ENCODE measurements around the gene SNAPIN.
A peak's percentile ranks its signal among the peaks of the same experiment; 100 is the strongest.

SNAPIN gene, protein sequence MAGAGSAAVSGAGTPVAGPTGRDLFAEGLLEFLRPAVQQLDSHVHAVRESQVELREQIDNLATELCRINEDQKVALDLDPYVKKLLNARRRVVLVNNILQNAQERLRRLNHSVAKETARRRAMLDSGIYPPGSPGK

DNA sequence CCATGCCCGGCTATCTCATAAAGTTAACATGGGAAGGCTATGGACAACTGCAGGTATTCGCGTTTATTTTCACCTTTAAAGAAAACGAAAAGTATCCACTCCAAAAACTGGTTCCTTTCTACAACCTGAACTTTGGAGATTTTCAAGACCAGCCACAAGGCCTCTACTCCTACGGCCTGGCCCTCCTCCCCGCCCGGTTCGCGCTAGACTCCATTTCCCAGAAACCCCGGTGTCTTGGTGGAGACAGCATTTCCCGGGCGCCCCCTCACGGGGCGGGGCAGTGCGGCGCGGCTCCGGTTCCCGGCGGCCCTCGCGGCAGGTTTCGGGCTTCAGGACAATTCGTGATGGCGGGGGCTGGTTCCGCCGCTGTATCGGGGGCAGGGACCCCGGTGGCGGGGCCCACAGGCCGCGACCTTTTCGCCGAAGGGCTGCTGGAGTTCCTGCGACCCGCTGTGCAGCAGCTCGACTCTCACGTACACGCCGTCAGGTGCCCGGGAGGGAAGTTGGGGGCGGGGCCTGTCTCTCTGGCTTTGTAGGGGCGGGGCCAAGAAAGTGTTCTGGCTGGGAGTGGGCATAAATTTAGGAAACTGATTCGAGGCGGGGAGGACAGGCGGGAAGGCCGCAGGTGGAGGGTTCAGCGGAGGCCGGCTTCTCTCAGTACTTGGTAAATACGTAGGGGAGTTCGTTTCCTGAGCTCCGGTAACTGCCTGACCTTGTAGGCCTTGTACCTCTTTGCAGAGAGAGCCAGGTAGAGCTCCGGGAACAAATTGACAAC, at the start of gene SNAPIN:
Gene SNAPIN, plus strand, starts transcription at position 304 of the 775 bp plus-strand sequence. Its CDS starts 41 bp downstream, at position 345.
- peak; percentile 68 for DNase-seq (ENCODE audit: low read depth)

DNA sequence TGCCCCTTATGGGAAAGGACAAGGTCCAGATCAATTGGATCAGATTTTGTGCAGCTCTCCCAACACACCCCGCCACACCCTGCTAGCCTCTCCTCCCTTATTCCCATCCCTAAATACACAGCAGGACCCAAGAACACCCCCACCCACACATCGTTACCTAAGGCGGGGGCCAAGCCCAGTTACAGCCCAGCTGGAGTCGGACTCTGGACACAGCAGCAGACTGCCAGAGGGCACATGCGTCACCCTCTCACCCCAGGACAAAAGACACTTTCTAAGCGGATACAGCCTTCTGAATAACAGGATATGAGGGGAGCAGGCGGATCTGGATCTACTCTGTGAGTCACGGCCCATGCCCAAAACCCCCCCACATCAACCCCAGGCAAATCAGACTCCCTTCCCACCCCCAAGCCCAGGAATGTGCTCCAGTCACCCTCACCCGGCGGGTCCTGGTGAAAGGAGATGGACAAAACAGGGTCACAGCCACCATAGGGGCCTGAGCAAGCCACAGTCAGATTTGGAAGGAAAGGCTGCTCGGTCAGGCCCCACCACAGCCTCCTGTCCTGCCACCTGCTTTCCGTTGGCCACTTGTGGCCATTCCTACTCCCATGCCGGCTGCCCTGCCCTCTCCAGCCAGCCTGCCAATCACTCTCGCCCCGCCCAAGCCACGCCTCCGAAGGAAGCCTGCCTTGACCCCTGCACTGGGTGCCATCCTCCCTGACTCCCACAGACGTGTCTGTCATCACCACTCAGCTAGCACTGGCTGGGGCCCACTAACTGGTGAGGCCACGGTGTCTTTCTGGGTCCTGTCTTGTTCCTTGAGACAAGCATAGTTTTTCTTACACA, 49.5 kb upstream of the SNAPIN start:
- peak; percentile 61 for DNase-seq (ENCODE audit: low read depth)

DNA sequence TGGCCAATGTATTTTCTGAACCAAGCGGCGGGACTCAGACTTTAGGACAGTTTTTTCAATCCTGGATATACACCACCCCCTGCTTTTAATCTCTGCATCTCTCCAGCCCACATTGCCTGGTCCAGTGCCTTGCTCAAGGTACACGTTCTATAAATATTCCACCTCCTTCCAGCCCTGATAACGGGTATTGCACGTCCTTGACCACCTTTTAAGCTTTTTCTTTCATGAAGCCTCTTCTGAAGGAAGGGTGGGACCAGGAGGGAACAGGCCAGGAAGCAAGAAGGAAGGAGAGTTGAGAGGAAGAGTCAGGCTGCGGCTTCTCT, 49.0 kb upstream of the SNAPIN start:
- no peak for DNase-seq (ENCODE audit: low read depth)

DNA sequence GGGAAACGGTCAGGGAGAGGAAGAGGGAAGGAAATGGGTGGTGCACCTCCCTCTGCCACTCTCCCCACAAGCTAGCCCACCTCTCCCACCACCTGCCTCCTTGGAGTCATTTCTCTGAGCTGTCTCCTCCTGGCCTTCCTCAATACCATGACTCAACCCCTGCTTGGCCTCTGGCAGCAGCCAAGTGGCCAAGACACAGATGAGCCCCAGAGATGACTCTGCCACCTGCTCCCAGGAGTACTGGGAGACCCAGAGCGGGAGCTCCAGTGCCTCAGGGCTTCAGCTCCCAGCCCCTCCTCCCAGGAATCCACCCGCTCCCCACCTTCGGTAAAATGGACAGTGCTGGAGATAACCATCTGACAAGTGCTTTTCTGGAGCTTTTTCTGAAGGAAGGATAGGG, 48.2 kb upstream of the SNAPIN start:
- DNase-seq (ENCODE audit: low read depth), result no peak

DNA sequence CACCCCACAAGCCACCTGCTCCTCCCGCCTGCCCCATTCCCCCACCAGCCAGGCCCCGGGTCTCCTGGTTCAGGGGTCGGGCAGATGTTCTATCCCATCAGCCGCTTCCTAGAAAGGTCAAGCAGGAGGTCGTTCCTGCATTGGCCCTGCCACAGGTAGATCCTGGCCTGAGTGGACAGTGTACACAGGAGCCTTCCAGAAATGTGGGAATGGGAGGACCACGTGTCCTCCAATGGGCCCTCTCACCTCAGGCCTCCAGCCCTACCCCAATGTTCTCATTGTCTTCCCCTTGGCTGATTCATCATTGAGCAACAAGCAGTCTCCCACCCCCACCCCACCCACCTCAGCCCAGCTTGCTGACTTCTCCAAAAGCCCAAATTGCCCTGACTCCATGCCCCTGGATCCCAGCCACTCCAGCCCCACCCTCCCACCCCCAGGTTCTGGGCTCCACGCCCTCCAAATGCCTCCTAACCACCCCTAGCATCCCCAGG, 47.6 kb upstream of the SNAPIN start:
- no peak for DNase-seq (ENCODE audit: low read depth)

DNA sequence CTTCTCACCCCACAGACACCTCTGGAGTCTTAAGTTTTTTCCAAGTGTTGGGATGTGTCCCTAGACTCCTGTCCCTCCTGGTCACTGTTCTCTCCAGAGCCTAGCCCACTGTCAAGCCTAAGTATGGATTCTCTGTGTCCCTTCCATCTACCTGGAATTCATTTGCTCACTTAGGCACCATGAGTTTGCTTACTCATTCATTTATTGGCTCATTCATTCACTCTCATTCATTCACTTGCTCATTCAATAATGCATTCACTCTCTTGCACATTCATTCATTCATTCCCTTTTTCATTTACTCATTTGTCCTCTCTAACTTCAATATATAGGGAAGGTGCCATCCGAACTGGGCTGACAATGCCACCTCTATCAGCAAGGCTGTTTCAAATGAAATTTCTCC, 47.1 kb upstream of the SNAPIN start:
- no peak for DNase-seq (ENCODE audit: low read depth)

DNA sequence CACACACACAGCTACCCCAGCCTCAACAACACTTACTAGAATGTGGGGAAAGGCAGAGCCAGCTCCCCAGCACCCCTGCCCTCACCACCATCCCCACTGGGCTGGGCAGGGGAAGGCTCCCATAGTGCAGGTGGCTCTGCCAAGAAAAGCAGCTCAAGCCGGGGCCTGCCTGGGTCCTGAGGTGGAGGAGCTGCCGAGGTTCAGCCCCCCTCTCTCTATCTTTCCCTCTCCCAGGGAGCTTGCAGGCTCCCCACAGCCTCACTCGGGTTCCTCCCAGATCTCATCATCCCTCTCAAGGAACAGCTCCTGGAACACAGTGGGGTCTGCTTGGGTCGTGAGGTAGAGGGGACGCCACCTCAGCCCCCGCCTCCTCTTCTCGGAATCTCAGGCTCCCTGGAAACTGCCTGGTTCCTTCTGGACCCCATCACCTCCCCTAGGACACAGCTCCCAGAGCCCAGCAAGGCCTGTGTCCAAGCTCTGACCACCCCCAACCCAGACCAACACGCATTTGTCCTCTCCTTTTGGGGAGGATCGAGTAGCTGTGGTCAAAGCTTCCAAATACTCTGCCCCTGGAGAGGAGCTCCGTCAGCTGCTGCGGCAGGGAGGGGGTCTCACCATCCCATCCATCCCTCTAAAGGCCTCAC, 46.3 kb upstream of the SNAPIN start:
- DNase-seq (ENCODE audit: low read depth), result no peak

DNA sequence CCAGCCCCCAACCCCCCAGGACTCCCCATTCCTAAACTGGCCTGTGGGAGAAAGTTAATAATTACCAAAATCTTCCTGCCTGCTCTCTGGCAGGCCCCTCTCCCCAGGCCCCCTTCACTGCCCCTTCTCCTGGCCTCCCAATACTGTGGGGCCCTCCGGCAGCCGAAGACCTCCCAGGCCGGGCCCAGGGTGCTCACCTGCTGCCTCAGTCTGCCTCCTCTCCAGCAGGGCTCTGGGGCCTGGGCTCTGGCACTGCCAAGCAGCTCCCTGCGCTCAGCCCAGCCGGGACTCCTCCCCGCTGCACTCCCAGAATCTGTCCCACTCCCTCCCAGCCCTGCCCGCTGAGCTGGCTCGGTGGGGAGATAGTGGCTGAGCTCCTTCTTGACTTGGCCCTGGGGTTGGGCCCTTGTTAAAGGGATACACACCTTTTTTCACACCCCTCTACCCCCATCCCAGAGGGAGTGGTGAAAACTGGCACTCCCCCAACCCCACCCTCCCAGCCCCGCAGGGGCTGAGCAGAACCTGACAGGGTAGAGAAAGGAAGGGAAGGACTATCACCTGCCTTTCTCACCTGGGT, 45.7 kb upstream of the SNAPIN start, which contains the start of gene S100A16:
Gene S100A16, minus strand, starts transcription at position 383 of the 577 bp plus-strand sequence. CDS start 4,986 bp downstream, outside the sequence.
- no peak for DNase-seq (ENCODE audit: low read depth)

DNA sequence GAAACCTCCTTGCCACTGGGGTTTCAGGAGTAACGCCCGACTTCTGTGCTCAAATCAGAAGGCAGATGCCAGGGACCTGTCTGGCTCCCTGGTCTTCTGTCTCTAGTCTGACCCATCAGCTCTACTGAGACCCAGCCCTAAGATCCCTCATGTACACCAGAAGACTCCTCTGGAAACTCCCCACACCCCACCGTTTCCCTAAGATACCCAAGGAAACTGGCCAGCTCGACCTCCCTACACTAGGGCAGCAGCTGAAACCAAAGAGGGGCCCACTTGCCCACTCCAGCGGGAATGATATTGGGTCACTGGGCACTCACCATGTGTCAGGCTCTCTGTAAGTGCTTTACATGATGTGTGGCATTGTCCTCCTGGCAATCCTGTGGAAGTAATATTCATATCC, 45.1 kb upstream of the SNAPIN start:
- DNase-seq (ENCODE audit: low read depth), result no peak

DNA sequence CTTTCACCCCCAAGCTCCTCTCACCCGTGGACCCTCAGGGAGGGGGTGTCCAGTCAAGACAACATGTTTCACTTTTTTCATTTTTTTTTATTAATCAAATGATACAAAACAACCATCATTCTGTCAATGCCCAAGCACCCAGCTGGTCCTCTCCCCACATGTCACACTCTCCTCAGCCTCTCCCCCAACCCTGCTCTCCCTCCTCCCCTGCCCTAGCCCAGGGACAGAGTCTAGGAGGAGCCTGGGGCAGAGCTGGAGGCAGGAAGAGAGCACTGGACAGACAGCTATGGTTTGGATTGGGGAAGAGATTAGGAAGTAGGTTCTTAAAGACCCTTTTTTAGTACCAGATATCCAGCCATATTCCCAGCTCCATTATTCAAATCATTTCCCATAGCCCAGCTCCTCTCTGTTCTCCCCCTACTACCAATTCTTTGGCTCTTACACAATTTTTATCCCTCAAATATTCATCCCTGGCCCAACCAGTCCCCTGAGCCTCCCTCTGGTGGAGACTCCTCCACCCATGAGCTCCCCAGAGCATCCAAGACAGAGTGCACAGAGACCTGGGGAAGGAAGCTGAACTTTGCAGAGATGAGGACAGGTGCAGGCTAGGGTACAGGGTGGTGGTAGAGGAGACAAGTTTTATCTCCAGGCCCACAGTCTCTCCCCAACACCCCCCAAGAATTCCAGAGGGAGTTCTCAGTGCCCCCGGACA, 44.2 kb upstream of the SNAPIN start:
- no peak for DNase-seq (ENCODE audit: low read depth)

DNA sequence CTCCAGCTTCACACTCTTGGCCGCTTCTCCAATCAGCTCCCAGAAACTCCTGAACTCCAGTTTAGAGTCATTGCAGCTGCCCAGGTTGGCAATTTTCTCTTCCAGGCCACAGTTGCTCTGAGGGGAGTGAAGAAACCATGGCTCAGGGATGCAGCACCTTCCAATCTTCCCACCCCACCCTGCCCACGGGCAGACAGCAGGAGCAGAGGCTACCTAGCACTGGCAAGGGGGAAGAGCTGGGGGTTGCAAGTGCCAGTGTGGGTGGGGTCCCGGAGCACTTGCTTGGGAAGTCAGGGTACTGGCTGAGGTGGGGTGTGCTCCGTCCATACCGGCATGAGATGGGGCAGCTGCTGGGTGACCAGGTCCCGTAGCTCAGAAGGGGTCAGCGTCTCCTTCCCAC, 43.6 kb upstream of the SNAPIN start:
- DNase-seq (ENCODE audit: low read depth), result no peak

DNA sequence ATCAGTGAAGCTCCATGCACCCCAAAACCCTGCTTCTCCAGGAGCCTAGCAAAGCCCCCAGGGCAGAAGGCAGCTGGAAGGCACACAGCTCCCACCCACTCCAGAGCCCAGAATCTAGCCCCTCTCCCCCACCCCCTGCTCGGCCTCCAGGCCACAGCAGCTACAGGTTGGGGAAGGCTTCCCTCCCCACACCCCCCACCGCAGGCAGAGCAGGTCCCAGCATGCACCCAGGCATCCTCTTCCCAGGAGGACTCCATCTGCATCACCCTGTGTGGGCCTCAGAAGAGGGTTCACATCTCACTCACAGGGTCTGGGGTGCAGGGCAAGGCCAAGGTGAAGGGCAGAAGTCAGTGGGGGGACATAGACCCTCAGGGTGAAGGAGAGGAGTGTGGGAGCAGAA, 43.1 kb upstream of the SNAPIN start:
- DNase-seq (ENCODE audit: low read depth), result no peak

DNA sequence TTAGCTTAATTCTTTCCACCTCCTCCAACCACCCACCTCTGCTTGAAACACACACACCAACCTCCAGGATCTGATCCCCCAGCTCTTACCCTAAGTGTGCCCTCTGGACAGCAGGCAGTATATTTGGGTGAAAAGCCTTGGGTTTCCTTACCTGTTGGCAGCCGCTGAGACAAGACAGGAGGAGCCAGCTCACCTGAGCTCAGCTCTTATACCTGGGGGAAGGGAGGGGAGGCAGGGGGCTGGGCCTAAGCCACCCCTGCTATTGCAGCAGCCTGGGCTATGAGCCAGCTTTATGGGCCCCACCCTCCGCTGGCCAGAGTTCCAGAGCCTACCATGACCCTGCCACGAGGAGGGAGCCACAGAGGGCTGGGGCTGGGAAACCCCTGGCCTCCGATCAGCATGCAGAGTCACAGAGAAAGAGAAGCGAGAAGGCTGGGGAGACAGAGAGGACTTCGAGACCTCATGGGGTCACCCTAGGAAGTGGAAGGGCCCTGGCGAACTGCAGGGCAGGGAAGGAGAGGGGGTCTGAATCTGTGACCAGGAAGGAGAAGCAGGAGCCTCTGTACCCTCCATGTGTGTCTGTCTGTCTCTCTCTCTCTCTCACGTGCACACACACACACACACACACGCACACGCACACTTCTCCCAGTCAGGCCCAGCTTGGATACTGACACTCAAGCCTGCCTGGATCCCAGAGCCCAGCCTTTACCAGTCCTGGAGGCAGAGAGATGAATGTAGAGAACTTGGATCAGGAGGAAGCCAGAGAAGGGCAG, 42.2 kb upstream of the SNAPIN start, which contains the start of gene S100A14:
Gene S100A14, minus strand, starts transcription at position 182 of the 773 bp plus-strand sequence. CDS start 467 bp downstream, outside the sequence.
- no peak for DNase-seq (ENCODE audit: low read depth)

DNA sequence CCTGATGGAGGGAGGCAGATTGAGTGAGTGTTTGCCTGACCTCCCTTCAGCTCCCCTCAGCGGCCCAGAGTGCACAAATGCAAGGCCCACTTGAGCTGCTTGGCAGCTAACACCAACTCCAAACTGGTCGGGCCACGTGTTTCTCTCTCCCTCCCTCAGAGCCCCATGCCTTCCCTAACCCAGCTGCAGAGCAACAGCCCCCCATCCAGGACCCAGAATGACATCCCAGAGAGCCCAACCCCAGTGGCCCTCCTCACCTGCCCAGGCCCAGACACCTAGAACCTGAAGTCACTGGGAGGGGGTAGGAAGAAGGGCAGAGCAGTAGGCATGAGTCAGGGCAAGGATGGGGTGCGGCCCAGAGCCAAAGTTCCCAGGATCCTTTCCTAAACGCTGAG, 41.6 kb upstream of the SNAPIN start:
- DNase-seq (ENCODE audit: low read depth), result no peak

DNA sequence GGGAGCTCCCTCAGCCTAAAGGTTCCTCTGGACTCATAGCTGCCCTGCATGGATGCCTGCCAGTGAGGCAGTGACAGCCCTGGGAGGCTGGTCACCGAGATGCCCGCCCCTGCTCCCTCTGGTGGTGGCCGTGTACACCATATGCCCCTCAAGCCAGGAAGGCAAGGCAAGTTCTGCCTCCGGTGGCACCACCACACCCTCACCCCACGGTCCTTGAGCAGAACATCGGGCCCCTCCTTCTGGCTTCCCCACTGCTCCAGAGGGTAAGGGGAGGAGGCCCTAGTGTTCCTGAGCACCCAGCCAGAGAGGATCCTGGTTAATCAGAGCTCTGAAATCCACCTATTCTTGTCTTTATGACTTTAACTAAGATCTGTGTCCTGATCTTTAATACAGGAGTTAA, 40.8 kb upstream of the SNAPIN start:
- no peak for DNase-seq (ENCODE audit: low read depth)

DNA sequence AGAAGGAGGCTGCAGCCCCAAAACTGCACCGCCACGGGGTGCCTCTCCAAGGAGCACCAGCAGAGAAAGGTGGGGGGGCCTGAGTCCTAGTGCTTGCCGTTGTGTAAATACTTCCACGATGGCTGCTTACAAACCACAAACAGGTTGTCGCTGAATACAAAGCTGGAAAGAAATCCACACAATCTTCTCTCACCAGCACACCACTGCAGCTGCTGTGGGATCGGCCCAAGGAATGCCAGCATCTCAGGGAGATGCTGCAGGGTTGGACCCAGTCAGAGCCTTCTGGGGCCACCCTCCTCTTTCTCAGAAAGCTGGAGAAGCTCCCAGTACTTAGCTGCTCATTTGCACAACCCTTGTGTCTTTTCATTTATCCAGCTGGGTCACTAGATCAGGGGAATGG, 39.3 kb upstream of the SNAPIN start:
- DNase-seq (ENCODE audit: low read depth), result no peak

DNA sequence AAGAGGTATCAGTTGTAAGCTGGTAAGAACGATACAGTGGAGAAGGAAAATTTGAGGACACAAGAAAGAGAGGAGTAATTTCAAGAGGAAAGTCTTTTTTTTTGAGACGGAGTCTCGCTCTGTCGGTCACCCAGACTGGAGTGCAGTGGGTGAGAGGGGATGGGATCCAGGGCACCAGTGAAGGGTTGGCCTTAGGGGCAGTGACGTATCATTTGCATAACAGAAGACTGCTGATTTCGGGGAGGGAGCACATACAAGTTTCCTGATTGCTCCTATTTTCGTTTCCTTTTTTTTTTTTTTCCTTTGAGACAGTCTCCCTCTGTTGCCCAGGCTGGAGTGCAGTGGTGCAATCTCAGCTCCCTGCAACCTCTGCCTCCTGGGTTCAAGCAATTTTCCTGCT, 35.4 kb upstream of the SNAPIN start:
- no peak for DNase-seq (ENCODE audit: low read depth)

DNA sequence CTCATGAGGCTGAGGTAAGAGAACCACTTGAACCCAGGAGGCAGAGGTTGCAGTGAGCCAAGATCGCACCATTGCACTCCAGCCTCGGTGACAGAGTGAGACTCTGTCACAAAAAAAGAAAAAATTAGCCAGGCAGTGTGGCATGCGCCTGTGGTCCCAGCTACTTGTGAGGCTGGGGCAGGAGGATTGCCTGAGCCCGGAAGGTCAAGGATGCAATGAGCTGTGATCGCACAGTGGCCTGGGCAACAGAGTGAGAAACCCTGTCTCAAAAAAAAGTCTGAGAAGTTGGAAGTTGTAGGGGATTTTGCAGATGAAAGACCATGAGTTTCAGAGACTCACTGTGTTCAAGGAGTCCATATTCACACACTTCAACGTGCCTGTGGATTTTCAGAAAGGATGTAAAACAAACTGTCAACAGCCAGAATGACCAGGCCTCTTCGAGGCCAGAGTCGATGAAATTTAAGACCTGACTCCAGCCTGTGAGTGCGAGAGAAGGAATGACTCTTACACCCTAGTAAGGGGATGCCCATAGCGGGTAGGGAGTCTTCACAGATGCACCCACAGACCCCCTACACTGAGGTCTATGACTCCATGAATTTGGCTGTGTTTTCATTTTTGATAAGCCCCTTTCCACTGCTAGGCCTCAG, 33.4 kb upstream of the SNAPIN start:
- no peak for DNase-seq (ENCODE audit: low read depth)

DNA sequence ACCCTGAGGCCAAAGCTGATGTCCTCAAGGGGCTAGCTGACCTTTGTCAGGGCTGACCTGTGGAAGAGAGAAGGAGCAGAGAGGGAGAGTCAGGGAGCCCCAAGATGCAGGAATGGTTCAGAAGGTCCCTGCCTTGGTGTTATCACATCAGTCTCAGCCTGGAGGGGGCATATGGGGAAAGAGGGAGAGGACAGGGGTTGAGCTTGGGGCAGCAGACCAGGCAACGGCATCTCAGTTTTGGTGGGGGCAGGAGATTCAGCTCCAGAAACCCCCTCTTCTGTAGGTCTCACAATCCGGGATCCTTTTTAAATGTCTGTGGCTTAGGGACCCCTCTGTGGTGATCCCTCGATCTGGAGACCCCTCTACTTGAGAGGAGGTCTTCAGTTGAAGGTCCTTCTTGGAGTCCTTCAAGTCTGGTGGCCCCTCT, 32.0 kb upstream of the SNAPIN start:
- DNase-seq (ENCODE audit: low read depth), result no peak
